Vagina (tissue), 2 donors: ENCODE data around the gene OR1M1.

ENCODE experiments used
- CTCF ChIP-seq, 3 experiments: fragments of 450-650 bp in 2 of 3; fragments of 200-600 bp in 1 of 3; sonication (generic) in 1 of 3; IDR thresholded peaks; one replicate each; pipeline ENCODE4 v1.5.1; 2017 to 2019; ENCODE audit warnings: antibody characterized with exemption in 3 of 3, mild to moderate bottlenecking in 2 of 3, moderate library complexity in 2 of 3
- POLR2A ChIP-seq, 2 donors: fragments of 450-650 bp; IDR thresholded peaks; one replicate each; pipeline ENCODE4 v1.6.1; 2017; ENCODE audit warnings: antibody characterized with exemption in 2 of 2, mild to moderate bottlenecking in 2 of 2, moderate library complexity in 2 of 2
- POLR2AphosphoS5 ChIP-seq, 2 donors: sonication (generic); formaldehyde crosslinking; IDR thresholded peaks; one replicate each; pipeline ENCODE4 v1.9.0; 2017; ENCODE audit warnings: antibody characterized with exemption in 2 of 2, mild to moderate bottlenecking in 2 of 2, low read depth in 1 of 2; ENCODE audit not compliant: insufficient read depth in 1 of 2

- TF ChIP-seq CTCF (IDR thresholded peaks at IDR 0.05) (no peak), POLR2A (IDR thresholded peaks at IDR 0.05) (no peak), POLR2AphosphoS5 (IDR thresholded peaks at IDR 0.05; ENCODE audit: insufficient read depth in 1 of 2, low read depth in 1 of 2) (no peak)
Measured at GRCh38 chr19:9054207-9054606, 32.7 kb upstream of the OR1M1 start.
